ENCODE measurements around the gene FOXK2.

GRCh38 chr17:82598256-82599119 lies 79.0 kb downstream of the FOXK2 start:
- TF ChIP-seq CTCF (IDR thresholded peaks at IDR 0.05) (no peak), MAX (CRISPR knock-in tag; IDR thresholded peaks at IDR 0.05) (no peak), FOXP4 (CRISPR knock-in tag; IDR thresholded peaks at IDR 0.05) (no peak)

Measured in WTC11 (cell line).